ENCODE measurements around the gene FOXJ1. TPM values are rescaled to one million over a fixed set of nuclear protein-coding genes. Genes with fewer than 3 reads are reported as not detected.

FOXJ1 gene
- polyA plus RNA-seq, 1 of the 3 experiments (the other 2 are of a cell fraction) = not detected

GRCh38 chr17:76131692-76132573 is 9.1 kb downstream of the FOXJ1 start:
- TF ChIP-seq TEAD4 (IDR thresholded peaks at IDR 0.05; ENCODE audit: borderline replicate concordance, insufficient read depth) = no peak
- no peak for TF ChIP-seq USF2 (IDR thresholded peaks at IDR 0.05; ENCODE audit: borderline replicate concordance, low read depth, low read length)
- TF ChIP-seq REST (IDR thresholded peaks at IDR 0.05; ENCODE audit: low read depth, low read length) = no peak
- no peak for TF ChIP-seq FOSL2 (IDR thresholded peaks at IDR 0.05; ENCODE audit: borderline replicate concordance, low read depth)
- TF ChIP-seq, protein P1, sequence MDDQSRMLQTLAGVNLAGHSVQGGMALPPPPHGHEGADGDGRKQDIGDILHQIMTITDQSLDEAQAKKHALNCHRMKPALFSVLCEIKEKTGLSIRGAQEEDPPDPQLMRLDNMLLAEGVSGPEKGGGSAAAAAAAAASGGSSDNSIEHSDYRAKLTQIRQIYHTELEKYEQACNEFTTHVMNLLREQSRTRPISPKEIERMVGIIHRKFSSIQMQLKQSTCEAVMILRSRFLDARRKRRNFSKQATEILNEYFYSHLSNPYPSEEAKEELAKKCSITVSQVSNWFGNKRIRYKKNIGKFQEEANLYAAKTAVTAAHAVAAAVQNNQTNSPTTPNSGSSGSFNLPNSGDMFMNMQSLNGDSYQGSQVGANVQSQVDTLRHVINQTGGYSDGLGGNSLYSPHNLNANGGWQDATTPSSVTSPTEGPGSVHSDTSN (IDR thresholded peaks at IDR 0.05) = no peak
- Histone ChIP-seq H3F3A (replicated peaks; ENCODE audit: insufficient read depth) (no peaks in the 10 kb centered on the region), H2AFZ (ENCODE audit: low read depth) (no peak overlapping the region), H4K20me1 (ENCODE audit: insufficient read depth) (no peaks in the 10 kb centered on the region), H3K36me3 (replicated peaks in 1 of 2; ENCODE audit: control insufficient read depth in 1 of 2, insufficient read depth in 2 of 2, low read length in 1 of 2) (no peaks in the 10 kb centered on the region), H3K4me2 (no peak overlapping the region), H3K9me2 (no peaks in the 10 kb centered on the region), H3K27me3 (ENCODE audit: insufficient read depth) (no peaks in the 10 kb centered on the region), H3K27ac (ENCODE audit: low read depth in 2 of 2, low read length in 1 of 2) (no peak overlapping the region), H3K9me3 (no peaks in the 10 kb centered on the region), H3K4me1 (ENCODE audit: control insufficient read depth in 1 of 2, insufficient read depth in 2 of 2, low read depth in 1 of 2, low read length in 1 of 2) (no peaks in the 10 kb centered on the region), H3K79me2 (ENCODE audit: insufficient read depth) (no peaks in the 10 kb centered on the region), H3K4me3 (ENCODE audit: low read depth in 2 of 2, low read length in 1 of 2) (no peak overlapping the region), H3K9ac (no peak overlapping the region)
- no peak for DNase-seq
- POLR2A ChIA-PET = no interaction called here
- CTCF ChIA-PET = interaction anchor here (0.7 to 18.8 kb wide), 9 partner anchors 8 to 149 kb away, joined by 3 to 332 read pairs (median 4); no protein-coding TSS in a partner anchor
- 81% methylated on average over 16 of the region's 21 CpGs for WGBS (ENCODE audit: low lambda C conversion rate)

GRCh38 chr17:76131051-76131691 is 9.9 kb downstream of the FOXJ1 start:
- Histone ChIP-seq H3K4me1 (ENCODE audit: control insufficient read depth in 1 of 2, insufficient read depth in 2 of 2, low read depth in 1 of 2, low read length in 1 of 2) (no peaks in the 10 kb centered on the region), H3K27ac (ENCODE audit: low read depth in 2 of 2, low read length in 1 of 2) (no peak overlapping the region), H3K4me2 (no peak overlapping the region), H3K27me3 (ENCODE audit: insufficient read depth) (no peaks in the 10 kb centered on the region), H3K79me2 (ENCODE audit: insufficient read depth) (no peaks in the 10 kb centered on the region), H2AFZ (ENCODE audit: low read depth) (no peak overlapping the region), H3F3A (replicated peaks; ENCODE audit: insufficient read depth) (no peaks in the 10 kb centered on the region), H3K9ac (no peak overlapping the region), H3K36me3 (replicated peaks in 1 of 2; ENCODE audit: control insufficient read depth in 1 of 2, insufficient read depth in 2 of 2, low read length in 1 of 2) (no peaks in the 10 kb centered on the region), H4K20me1 (ENCODE audit: insufficient read depth) (no peaks in the 10 kb centered on the region), H3K9me2 (no peaks in the 10 kb centered on the region), H3K4me3 (ENCODE audit: low read depth in 2 of 2, low read length in 1 of 2) (no peak overlapping the region), H3K9me3 (no peaks in the 10 kb centered on the region)
- ChIA-PET CTCF (interaction anchor here (1.0 to 18.8 kb wide), 6 partner anchors 10 to 171 kb away, joined by 3 to 332 read pairs (median 4); no protein-coding TSS in a partner anchor), POLR2A (interaction anchor here (0.6 kb wide), 1 partner anchor 1096 kb away, joined by 3 read pairs; no protein-coding TSS in a partner anchor)
- 79% methylated on average over 21 of the region's 21 CpGs for WGBS (ENCODE audit: low lambda C conversion rate)
- DNase-seq = no peak
- no peak for TF ChIP-seq SMC3 (IDR thresholded peaks at IDR 0.05; ENCODE audit: low read depth, low read length)
- TF ChIP-seq RXRA (IDR thresholded peaks at IDR 0.05; ENCODE audit: borderline replicate concordance, low read depth) = no peak
- no peak for TF ChIP-seq NFIC (IDR thresholded peaks at IDR 0.05; ENCODE audit: borderline replicate concordance)
- TF ChIP-seq, protein P2, sequence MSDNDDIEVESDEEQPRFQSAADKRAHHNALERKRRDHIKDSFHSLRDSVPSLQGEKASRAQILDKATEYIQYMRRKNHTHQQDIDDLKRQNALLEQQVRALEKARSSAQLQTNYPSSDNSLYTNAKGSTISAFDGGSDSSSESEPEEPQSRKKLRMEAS (IDR thresholded peaks at IDR 0.05; ENCODE audit: low read depth) = no peak
- no peak for TF ChIP-seq TAF1 (IDR thresholded peaks at IDR 0.05; ENCODE audit: borderline replicate concordance, low read depth, low read length)
- TF ChIP-seq, protein P3, sequence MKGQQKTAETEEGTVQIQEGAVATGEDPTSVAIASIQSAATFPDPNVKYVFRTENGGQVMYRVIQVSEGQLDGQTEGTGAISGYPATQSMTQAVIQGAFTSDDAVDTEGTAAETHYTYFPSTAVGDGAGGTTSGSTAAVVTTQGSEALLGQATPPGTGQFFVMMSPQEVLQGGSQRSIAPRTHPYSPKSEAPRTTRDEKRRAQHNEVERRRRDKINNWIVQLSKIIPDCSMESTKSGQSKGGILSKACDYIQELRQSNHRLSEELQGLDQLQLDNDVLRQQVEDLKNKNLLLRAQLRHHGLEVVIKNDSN (IDR thresholded peaks at IDR 0.05; ENCODE audit: borderline replicate concordance, low read depth) = no peak
- TF ChIP-seq FOXJ3 (CRISPR knock-in tag; IDR thresholded peaks at IDR 0.05) = no peak
- TF ChIP-seq USF2 (IDR thresholded peaks at IDR 0.05; ENCODE audit: borderline replicate concordance, low read depth, low read length) = no peak
- TF ChIP-seq, protein P1 (IDR thresholded peaks at IDR 0.05) = no peak
